Stimulated activated CD4-positive, alpha-beta T cell treated with anti-CD3 and anti-CD28 coated beads, Interleukin-1b, Interleukin-23, amount 100 ng/mL, for 1 hour (primary cell): Measurements from ENCODE around the gene NTN4.
"Not testable (repeated sequence)": the region's sequence is repeated elsewhere in the genome, so short reads cannot be mapped to it uniquely, and the experiment has no call there.

Experiments
- DNase-seq, 2 donors: peaks; one replicate each; pipeline ENCODE4 v3.0.0-alpha.2; 2020; ENCODE audit warnings: low read depth in 2 of 2

The NTN4 gene

DNA sequence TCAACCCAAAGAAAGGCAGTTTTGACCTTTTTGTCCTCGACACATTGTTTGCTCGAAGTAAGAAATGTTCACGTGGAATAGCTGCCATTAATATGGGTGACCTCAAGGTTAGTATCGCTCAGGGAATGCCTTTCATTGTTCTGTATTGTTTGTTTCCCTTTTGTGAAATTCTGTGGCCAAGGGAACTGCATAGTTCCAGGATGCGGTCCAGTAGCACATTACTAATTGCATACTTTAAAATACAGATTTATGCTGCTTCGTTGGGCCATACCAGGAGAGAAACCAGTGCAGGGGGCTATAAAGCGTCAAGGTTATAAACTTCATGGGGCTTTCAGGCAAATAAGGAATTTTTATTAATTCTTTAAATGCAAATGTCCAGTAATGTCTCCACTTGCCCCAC lies 166.0 kb downstream of the NTN4 start:
- DNase-seq, result no peak

DNA sequence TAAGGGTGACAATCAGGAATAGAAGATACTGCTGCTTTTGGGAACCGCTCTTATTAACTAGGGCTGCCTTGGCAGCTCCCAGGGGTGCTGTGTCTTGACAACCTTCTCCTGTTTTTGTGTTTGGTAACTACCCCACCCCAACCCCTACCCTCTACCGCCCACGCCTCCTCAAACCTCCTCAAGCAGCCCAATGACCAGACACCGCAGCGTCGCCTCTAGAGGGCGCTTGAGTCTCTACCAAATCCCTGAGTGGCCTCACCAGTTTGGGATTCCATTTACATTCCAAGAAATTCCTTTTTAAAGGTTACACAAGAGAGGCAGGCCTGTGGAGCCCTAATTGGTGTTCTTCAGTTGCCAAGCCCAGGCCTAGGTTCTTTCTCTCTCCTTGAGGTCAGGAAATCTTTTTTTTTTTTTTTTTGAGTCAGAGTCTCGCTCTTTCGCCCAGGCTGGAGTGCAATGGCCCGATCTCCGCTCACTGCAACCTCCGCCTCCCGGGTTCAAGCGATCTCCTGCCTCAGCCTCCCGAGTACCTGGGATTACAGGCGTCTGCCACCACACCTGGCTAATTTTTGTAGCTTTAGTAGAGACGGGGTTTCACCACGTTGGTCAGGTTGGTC lies 166.9 kb downstream of the NTN4 start:
- DNase-seq, result no peak

DNA sequence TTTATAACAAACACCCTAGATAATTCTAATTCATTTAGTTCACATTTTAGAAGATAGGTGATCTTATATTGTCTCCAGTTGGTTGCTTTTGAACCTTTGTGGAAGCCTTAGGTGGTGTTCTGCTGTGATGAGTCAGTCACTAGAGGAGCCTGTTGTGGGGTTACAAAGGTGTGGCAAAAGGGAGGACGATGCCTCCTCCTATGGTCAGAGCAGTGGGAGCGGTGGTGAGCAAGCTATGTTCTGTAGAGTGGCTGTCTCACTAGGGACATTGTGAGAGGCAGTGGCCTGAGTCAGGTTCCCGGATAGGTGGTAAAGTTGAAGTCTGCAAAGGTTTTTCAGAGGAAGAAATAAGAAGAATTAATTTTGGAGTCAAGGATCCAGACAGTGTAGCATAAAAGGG lies 167.7 kb downstream of the NTN4 start:
- no peak for DNase-seq

DNA sequence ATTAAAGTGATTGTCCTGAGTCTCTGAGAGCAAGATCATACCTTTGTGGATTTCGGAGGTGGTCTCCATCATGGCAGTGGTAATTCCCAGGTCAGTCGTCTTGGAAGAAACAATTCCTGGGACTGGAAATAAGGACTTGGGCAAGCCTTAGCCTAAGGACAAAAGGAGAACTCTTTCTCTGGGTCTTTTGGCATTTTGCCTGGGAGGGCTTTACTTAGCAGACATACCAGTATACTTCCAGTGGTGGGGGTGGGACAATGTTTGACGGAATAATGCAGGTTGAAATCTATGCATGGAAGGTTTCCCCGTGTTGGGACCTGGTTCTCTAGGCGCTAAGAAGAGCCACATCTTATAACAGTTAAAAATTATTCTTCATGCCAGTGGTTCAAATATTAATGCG lies 168.8 kb downstream of the NTN4 start:
- DNase-seq, result no peak

DNA sequence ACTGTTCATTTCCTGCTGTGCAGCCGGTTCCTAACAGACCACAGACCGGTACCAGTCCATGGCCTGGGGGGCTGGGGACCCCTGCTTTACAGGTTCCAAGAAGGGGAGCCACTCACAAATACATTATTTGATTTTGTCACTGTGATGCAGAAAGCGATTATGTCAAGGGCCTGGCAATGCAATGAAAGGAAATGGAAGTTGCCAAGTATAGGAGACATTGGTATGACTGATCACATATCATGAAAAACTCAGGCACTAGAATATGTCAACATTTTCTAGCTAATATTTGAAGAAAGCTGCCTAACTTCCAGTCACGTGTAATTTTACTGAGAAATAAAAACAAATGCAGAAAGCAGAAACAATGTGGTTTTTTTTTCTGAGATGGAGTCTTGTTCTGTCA lies 170.4 kb downstream of the NTN4 start:
- no peak for DNase-seq

DNA sequence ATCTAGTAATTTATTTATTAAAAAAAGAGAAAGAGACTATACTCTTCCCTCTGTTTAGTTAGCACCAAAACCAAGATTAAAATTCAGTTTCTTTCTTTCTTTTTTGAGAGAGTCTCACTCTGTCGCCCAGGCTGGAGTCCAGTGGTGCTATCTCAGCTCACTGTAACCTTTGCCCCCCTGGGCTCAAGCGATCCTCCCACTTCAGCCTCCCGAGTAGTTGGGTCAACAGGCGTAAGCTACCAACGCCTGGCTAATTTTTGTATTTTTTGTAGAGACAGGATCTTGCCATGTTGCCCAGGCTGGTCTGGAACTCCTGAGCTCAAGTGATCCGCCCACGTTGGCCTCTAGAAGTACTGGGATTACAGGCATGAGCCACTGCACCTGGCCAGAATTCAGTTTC lies 174.1 kb downstream of the NTN4 start:
- DNase-seq, result not testable (repeated sequence)

DNA sequence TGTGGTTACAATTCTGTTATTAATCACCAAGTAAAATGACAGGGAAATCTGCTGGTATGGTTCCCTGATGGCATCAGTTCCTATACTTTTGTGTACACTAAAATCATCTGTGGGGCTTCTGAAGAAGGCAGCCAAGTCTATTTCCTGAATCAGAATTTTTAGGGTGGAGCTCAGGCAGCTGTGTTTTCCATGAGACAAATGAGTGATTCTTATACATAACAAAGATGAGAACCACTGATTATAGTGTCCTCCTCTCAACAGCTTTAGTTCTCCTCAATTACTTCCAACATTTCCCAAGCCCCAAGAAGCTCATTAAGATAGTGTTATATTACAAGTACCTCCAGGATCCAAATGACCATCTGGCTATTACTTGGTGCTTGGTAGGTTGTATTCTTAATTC lies 174.8 kb downstream of the NTN4 start:
- DNase-seq, result no peak

DNA sequence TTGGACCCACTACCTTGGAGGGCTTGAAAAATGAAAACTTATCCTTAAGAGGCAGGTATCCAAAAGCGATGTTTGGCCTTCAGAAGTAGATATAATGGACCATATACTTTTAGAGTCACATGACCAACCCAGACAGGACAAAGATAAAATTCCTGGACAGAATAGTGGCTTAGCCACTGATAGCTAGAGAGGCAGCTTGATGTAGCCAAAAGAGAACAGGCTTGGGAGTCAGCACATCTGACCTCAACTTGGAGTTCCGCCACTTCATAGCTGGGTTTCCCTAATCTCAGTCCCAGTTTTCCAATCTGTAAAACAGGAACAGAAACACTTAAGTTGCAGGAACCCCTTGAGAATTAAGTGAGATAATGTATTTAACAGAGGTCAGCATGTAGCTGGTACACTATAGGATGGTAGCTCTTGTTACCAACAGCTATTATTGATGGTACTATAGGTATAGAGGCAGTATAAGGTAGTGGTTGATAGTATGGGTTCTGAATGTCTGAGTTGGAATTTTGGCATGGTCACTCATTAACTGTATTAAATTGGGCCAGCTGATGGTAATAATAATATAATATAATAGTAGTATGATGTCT lies 176.1 kb downstream of the NTN4 start:
- no peak for DNase-seq

DNA sequence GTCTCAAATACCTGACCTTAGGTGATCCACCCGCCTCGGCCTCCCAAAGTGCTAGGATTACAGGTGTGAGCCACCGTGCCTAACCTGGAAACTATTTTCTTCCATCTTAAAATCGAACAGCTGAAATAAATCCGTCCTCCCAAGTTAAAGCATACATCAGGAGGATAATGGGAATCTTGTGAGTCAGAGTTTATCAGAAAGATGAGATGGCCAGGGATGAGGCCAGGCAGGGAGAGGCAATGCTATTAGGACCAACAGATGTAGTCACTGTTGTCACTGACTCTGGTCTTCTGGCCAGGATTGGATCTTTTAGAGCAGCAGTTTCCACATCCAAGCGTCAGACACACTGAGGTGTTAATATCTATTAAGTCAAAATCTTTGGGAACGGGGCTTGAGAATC lies 177.5 kb downstream of the NTN4 start:
- DNase-seq, result no peak

DNA sequence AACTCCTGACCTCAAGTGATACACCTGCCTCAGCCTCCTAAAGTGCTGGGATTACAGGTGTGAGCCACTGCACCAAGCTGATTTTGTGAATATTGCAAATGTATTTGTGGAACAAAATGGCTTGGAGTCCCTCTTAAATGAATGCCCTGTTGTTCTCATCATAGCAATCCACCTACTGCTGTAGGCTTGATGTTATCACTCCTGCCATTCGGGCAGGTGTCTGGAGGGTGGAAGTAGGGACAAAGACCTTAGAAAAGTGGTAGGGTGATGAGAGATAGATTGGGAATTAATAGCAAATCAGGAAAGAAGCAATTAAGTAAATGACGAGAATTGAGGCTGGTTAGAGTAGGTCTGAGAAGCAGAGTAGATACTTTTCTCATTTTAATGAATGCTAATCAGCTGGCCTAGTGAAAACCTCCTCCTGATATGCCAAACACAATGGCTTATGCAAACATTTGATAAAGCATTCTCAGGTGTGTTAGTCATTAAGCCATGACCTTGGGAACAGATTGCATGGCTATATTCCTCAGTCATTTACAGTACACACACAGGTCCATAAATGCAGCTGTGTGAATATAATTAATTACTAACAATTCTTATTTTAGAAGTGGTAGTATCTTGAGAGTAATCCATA lies 178.8 kb downstream of the NTN4 start:
- DNase-seq, result no peak

DNA sequence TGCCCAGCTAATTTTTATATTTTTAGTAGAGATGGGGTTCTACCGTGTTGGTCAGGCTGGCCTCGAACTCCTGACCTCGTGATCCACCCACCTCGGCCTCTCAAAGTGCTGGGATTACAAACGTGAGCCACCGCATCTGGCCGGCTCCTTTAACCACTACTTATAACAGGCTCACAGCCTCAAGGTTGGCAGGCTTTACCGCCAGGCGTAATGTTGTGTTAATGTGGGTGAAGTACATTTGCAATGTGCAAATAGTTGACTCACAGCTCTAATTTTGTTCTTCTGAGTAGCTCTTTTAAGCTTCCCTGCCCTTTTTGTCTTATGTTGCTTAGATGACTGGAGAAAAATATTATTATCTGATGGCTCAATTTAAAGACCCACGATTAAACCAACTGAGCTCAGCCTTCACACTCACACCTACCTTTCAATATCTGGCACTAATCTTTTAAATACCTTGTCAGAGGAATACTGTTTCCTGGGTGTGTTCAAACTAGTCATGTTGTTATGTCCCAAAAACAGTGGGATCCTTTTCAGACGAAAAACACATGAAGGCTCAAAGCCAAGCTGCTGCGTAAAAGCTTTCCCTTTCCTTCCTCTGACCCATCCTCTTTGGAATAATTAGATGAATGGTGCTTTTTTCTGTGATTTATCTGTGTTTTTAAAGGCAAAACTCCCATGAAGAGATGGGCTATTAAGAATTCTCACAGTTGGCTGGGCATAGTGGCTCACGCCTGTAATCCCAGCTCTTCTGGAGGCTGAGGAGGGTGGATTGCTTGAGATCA lies 182.1 kb downstream of the NTN4 start:
- DNase-seq, result no peak
